Trophoblast cell (in vitro differentiated cells and primary cell): Measurements from ENCODE around the gene PPP1R9A.
A peak's percentile ranks its signal among the peaks of the same experiment; 100 is the strongest.

Experiments
- DNase-seq, 2 donors: peaks; one replicate each; pipeline ENCODE4 v3.0.0-alpha.2; 2016
- H2AFZ ChIP-seq: 2 replicates; pipeline ENCODE4 v1.6.1; 2013; ENCODE audit warnings: low read length, moderate library complexity, mild to moderate bottlenecking; ENCODE audit not compliant: insufficient read depth, poor library complexity
- H2AK5ac ChIP-seq: 2 replicates; pipeline ENCODE4 v1.6.1; 2013; ENCODE audit warnings: mild to moderate bottlenecking, low read length
- H2BK120ac ChIP-seq: 2 replicates; pipeline ENCODE4 v1.6.1; 2013; ENCODE audit warnings: low read length, mild to moderate bottlenecking, moderate library complexity; ENCODE audit not compliant: insufficient read depth, poor library complexity
- H2BK12ac ChIP-seq: 2 replicates; pipeline ENCODE4 v1.6.1; 2013; ENCODE audit warnings: mild to moderate bottlenecking, low read length, moderate library complexity
- H2BK5ac ChIP-seq: 2 replicates; pipeline ENCODE4 v1.6.1; 2013; ENCODE audit warnings: low read length, low read depth, moderate library complexity, mild to moderate bottlenecking; ENCODE audit not compliant: poor library complexity
- H3K14ac ChIP-seq: 2 replicates; pipeline ENCODE4 v1.6.1; 2013; ENCODE audit warnings: mild to moderate bottlenecking, low read length
- H3K18ac ChIP-seq: 2 replicates; pipeline ENCODE4 v1.6.1; 2013; ENCODE audit warnings: mild to moderate bottlenecking, low read length
- H3K23ac ChIP-seq: 2 replicates; pipeline ENCODE4 v1.6.1; 2013; ENCODE audit warnings: low read length
- H3K27ac ChIP-seq: 2 replicates; pipeline ENCODE4 v1.5.1; 2013; ENCODE audit warnings: low read depth, mild to moderate bottlenecking, inconsistent platforms, low read length, moderate library complexity
- H3K27me3 ChIP-seq: 2 replicates; pipeline ENCODE4 v1.6.1; 2013; ENCODE audit warnings: inconsistent platforms, mild to moderate bottlenecking, low read length, moderate library complexity; ENCODE audit not compliant: insufficient read depth
- H3K36me3 ChIP-seq, 2 experiments: 1 replicate in 1 of 2; 2 replicates in 1 of 2; pipeline ENCODE4 v1.6.1; 2013; ENCODE audit warnings: low read length in 2 of 2, mild to moderate bottlenecking in 2 of 2, moderate library complexity in 1 of 2; ENCODE audit not compliant: insufficient read depth in 2 of 2, control insufficient read depth in 1 of 2
- H3K4ac ChIP-seq: 2 replicates; pipeline ENCODE4 v1.6.1; 2013; ENCODE audit warnings: low read depth, mild to moderate bottlenecking, low read length, moderate library complexity
- H3K4me1 ChIP-seq, 2 experiments: 1 replicate in 1 of 2; 2 replicates in 1 of 2; pipeline ENCODE4 v1.6.1; 2013; ENCODE audit warnings: low read length in 2 of 2, mild to moderate bottlenecking in 2 of 2, moderate library complexity in 1 of 2; ENCODE audit not compliant: insufficient read depth in 2 of 2, control insufficient read depth in 1 of 2
- H3K4me2 ChIP-seq: 2 replicates; pipeline ENCODE4 v1.6.1; 2013; ENCODE audit warnings: inconsistent platforms, mild to moderate bottlenecking, low read length, moderate library complexity
- H3K4me3 ChIP-seq: 2 replicates; pipeline ENCODE4 v1.5.1; 2013; ENCODE audit warnings: mild to moderate bottlenecking, low read depth, low read length, inconsistent platforms
- H3K79me1 ChIP-seq: one replicate; pipeline ENCODE4 v1.6.1; 2013; ENCODE audit warnings: low read length
- H3K79me2 ChIP-seq: 2 replicates; pipeline ENCODE4 v1.6.1; 2013; ENCODE audit warnings: low read length, mild to moderate bottlenecking; ENCODE audit not compliant: control insufficient read depth, insufficient read depth, poor library complexity
- H3K9ac ChIP-seq: 2 replicates; pipeline ENCODE4 v1.6.1; 2013; ENCODE audit warnings: mild to moderate bottlenecking, low read length
- H3K9me3 ChIP-seq: 2 replicates; pipeline ENCODE4 v1.6.1; 2013; ENCODE audit warnings: low read depth, mild to moderate bottlenecking, control low read depth, inconsistent platforms, low read length; ENCODE audit not compliant: insufficient read depth
- H4K12ac ChIP-seq: 2 replicates; pipeline ENCODE4 v1.6.1; 2013; ENCODE audit warnings: low read depth, mild to moderate bottlenecking, low read length, moderate library complexity
- H4K8ac ChIP-seq: 2 replicates; pipeline ENCODE4 v1.6.1; 2013; ENCODE audit warnings: low read depth, mild to moderate bottlenecking, low read length, moderate library complexity
- H4K91ac ChIP-seq: one replicate; pipeline ENCODE4 v1.6.1; 2013; ENCODE audit warnings: low read depth, mild to moderate bottlenecking, low read length, moderate library complexity
- WGBS: extraction: QIAGEN DNeasy Blood & Tissue Kit; methylation state at CpG from one replicate; pipeline ENCODE4 v1.1.7; 2013; ENCODE audit warnings: missing lambda C conversion rate; ENCODE audit not compliant: insufficient read length, insufficient coverage; ENCODE audit errors: extremely low coverage; 5-methylcytosine and 5-hydroxymethylcytosine counted together

The PPP1R9A gene

GRCh38 chr7:94957061-94957460 lies 49.7 kb downstream of the PPP1R9A start:
- H4K8ac ChIP-seq, result no peak overlapping the region
- no CpG with 5 or more reads among the region's 1 CpG for WGBS
- H3K36me3 ChIP-seq, result no peaks in the 10 kb centered on the region
- H3K18ac ChIP-seq, result no peak overlapping the region
- no peak overlapping the region for H2AFZ ChIP-seq
- H4K91ac ChIP-seq, result no peak overlapping the region
- H2AK5ac ChIP-seq, result no peak overlapping the region
- H2BK5ac ChIP-seq, result no peak overlapping the region
- H3K4me2 ChIP-seq, result no peak overlapping the region
- H3K4me3 ChIP-seq, result no peak overlapping the region
- no peaks in the 10 kb centered on the region for H3K4me1 ChIP-seq
- H3K79me2 ChIP-seq, result no peaks in the 10 kb centered on the region
- H3K27me3 ChIP-seq, result no peaks in the 10 kb centered on the region
- H3K14ac ChIP-seq, result no peak overlapping the region
- no peak overlapping the region for H3K23ac ChIP-seq
- no peak overlapping the region for H4K12ac ChIP-seq
- no peak for DNase-seq
- H3K79me1 ChIP-seq, result no peaks in the 10 kb centered on the region
- no peak overlapping the region for H3K27ac ChIP-seq
- H3K9me3 ChIP-seq, result no peaks in the 10 kb centered on the region
- no peak overlapping the region for H2BK120ac ChIP-seq
- no peak overlapping the region for H3K9ac ChIP-seq
- no peak overlapping the region for H2BK12ac ChIP-seq
- no peak overlapping the region for H3K4ac ChIP-seq

GRCh38 chr7:94962661-94963060 lies 55.3 kb downstream of the PPP1R9A start:
- no peak overlapping the region for H2BK120ac ChIP-seq
- H4K12ac ChIP-seq, result no peak overlapping the region
- no peak overlapping the region for H3K9ac ChIP-seq
- no peak overlapping the region for H2AK5ac ChIP-seq
- no peak overlapping the region for H3K18ac ChIP-seq
- H2AFZ ChIP-seq, result no peak overlapping the region
- H3K27me3 ChIP-seq, result no peaks in the 10 kb centered on the region
- no peaks in the 10 kb centered on the region for H3K79me1 ChIP-seq
- H3K4me3 ChIP-seq, result no peak overlapping the region
- H3K79me2 ChIP-seq, result no peaks in the 10 kb centered on the region
- no peak overlapping the region for H2BK12ac ChIP-seq
- no peak overlapping the region for H4K8ac ChIP-seq
- H3K4ac ChIP-seq, result no peak overlapping the region
- H2BK5ac ChIP-seq, result no peak overlapping the region
- no peaks in the 10 kb centered on the region for H3K36me3 ChIP-seq
- H3K4me1 ChIP-seq, result no peaks in the 10 kb centered on the region
- no peak for DNase-seq
- no peaks in the 10 kb centered on the region for H3K9me3 ChIP-seq
- no CpG with 5 or more reads among the region's 2 CpGs for WGBS
- no peak overlapping the region for H3K4me2 ChIP-seq
- H3K14ac ChIP-seq, result no peak overlapping the region
- no peak overlapping the region for H3K23ac ChIP-seq
- no peak overlapping the region for H4K91ac ChIP-seq
- H3K27ac ChIP-seq, result no peak overlapping the region

- H2BK12ac ChIP-seq, result no peak overlapping the region
- no peaks in the 10 kb centered on the region for H3K79me1 ChIP-seq
- H3K18ac ChIP-seq, result peak overlapping the region; percentile 8
- WGBS, result no CpG with 5 or more reads among the region's 8 CpGs
- no peak overlapping the region for H4K12ac ChIP-seq
- no peak for DNase-seq
- peak overlapping the region; percentile 39 for H2BK120ac ChIP-seq
- no peak overlapping the region for H3K4me2 ChIP-seq
- H4K8ac ChIP-seq, result no peak overlapping the region
- H3K27me3 ChIP-seq, result no peaks in the 10 kb centered on the region
- no peaks in the 10 kb centered on the region for H3K79me2 ChIP-seq
- H3K14ac ChIP-seq, result no peak overlapping the region
- H2BK5ac ChIP-seq, result no peak overlapping the region
- H3K27ac ChIP-seq, result no peak overlapping the region
- H2AK5ac ChIP-seq, result no peak overlapping the region
- no peaks in the 10 kb centered on the region for H3K36me3 ChIP-seq
- H4K91ac ChIP-seq, result no peak overlapping the region
- H3K23ac ChIP-seq, result no peak overlapping the region
- H3K9me3 ChIP-seq, result no peaks in the 10 kb centered on the region
- H3K4me3 ChIP-seq, result no peak overlapping the region
- H2AFZ ChIP-seq, result no peak overlapping the region
- no peak overlapping the region for H3K4ac ChIP-seq
- H3K9ac ChIP-seq, result no peak overlapping the region
- H3K4me1 ChIP-seq, result peaks cover 0 to 5% of the 10 kb centered on the region in 2 experiments
Measured at GRCh38 chr7:94969434-94970084, 62.2 kb downstream of the PPP1R9A start.

- Histone ChIP-seq H3K9me3 (no peaks in the 10 kb centered on the region), H3K36me3 (no peaks in the 10 kb centered on the region), H2BK12ac (no peak overlapping the region), H2BK120ac (peak overlapping the region; percentile 39), H4K91ac (no peak overlapping the region), H3K4ac (no peak overlapping the region), H3K14ac (no peak overlapping the region), H3K23ac (no peak overlapping the region), H3K18ac (peak overlapping the region; percentile 8), H2BK5ac (no peak overlapping the region), H2AFZ (no peak overlapping the region), H2AK5ac (no peak overlapping the region), H3K27ac (no peak overlapping the region), H3K4me1 (peaks cover 0 to 5% of the 10 kb centered on the region in 2 experiments), H3K4me2 (no peak overlapping the region), H3K9ac (no peak overlapping the region), H4K8ac (no peak overlapping the region), H3K4me3 (no peak overlapping the region), H3K79me2 (no peaks in the 10 kb centered on the region), H4K12ac (peak overlapping the region; percentile 77), H3K27me3 (no peaks in the 10 kb centered on the region), H3K79me1 (no peaks in the 10 kb centered on the region)
- WGBS, result no CpG with 5 or more reads among the region's 7 CpGs
- no peak for DNase-seq
Measured at GRCh38 chr7:94970085-94970576, 62.7 kb downstream of the PPP1R9A start.
